ENCODE measurements around the gene MCM3.

Gene MCM3

GRCh38 chr6:52284460-52285176, at the start of gene MCM3:
Gene MCM3 (minus strand): TSS chr6:52284742. CDS start chr6:52284674, 68 bp downstream.
- in situ Hi-C loops (cut with HindIII; ENCODE audit: low sequenced_read_pairs): loop anchor here (5.0 kb wide), 3 partner anchors 58 to 383 kb away; no protein-coding TSS in a partner anchor

- in situ Hi-C loops (cut with HindIII; ENCODE audit: low sequenced_read_pairs): no loop called here
Measured at GRCh38 chr6:52333840-52334200, 49.3 kb upstream of the MCM3 start.

GRCh38 chr6:52331793-52332457, 47.4 kb upstream of the MCM3 start:
- in situ Hi-C loops (cut with HindIII; ENCODE audit: low sequenced_read_pairs): no loop called here

GRCh38 chr6:52330470-52330869, 45.9 kb upstream of the MCM3 start:
- in situ Hi-C loops (cut with HindIII; ENCODE audit: low sequenced_read_pairs): no loop called here

GRCh38 chr6:52328729-52329128, 44.2 kb upstream of the MCM3 start:
- in situ Hi-C loops (cut with HindIII; ENCODE audit: low sequenced_read_pairs): no loop called here

- in situ Hi-C loops (cut with HindIII; ENCODE audit: low sequenced_read_pairs): no loop called here
Measured at GRCh38 chr6:52328303-52328662, 43.7 kb upstream of the MCM3 start.

GRCh38 chr6:52326540-52327364, 42.2 kb upstream of the MCM3 start:
- in situ Hi-C loops (cut with HindIII; ENCODE audit: low sequenced_read_pairs): no loop called here

- in situ Hi-C loops (cut with HindIII; ENCODE audit: low sequenced_read_pairs): no loop called here
Measured at GRCh38 chr6:52325695-52326471, 41.3 kb upstream of the MCM3 start.

GRCh38 chr6:52324189-52324588, 39.6 kb upstream of the MCM3 start:
- in situ Hi-C loops (cut with HindIII; ENCODE audit: low sequenced_read_pairs): no loop called here

- in situ Hi-C loops (cut with HindIII; ENCODE audit: low sequenced_read_pairs): no loop called here
Measured at GRCh38 chr6:52317841-52318581, 33.5 kb upstream of the MCM3 start.

GRCh38 chr6:52317211-52317610, 32.7 kb upstream of the MCM3 start:
- in situ Hi-C loops (cut with HindIII; ENCODE audit: low sequenced_read_pairs): no loop called here

- in situ Hi-C loops (cut with HindIII; ENCODE audit: low sequenced_read_pairs): no loop called here
Measured at GRCh38 chr6:52314752-52315151, 30.2 kb upstream of the MCM3 start.

- in situ Hi-C loops (cut with HindIII; ENCODE audit: low sequenced_read_pairs): no loop called here
Measured at GRCh38 chr6:52312461-52312860, 27.9 kb upstream of the MCM3 start.

GRCh38 chr6:52310932-52311331, 26.4 kb upstream of the MCM3 start:
- in situ Hi-C loops (cut with HindIII; ENCODE audit: low sequenced_read_pairs): no loop called here

- in situ Hi-C loops (cut with HindIII; ENCODE audit: low sequenced_read_pairs): no loop called here
Measured at GRCh38 chr6:52307900-52308372, 23.4 kb upstream of the MCM3 start.

GRCh38 chr6:52306972-52307870, 22.7 kb upstream of the MCM3 start:
- in situ Hi-C loops (cut with HindIII; ENCODE audit: low sequenced_read_pairs): no loop called here

- in situ Hi-C loops (cut with HindIII; ENCODE audit: low sequenced_read_pairs): no loop called here
Measured at GRCh38 chr6:52305948-52306767, 21.6 kb upstream of the MCM3 start.

- in situ Hi-C loops (cut with HindIII; ENCODE audit: low sequenced_read_pairs): no loop called here
Measured at GRCh38 chr6:52305411-52305810, 20.9 kb upstream of the MCM3 start.

Measured in endothelial cell of hepatic sinusoid (primary cell).